HL-60 (cell line): ENCODE results near the gene GOT1.

Experiments
- CTCF ChIP-seq: IDR thresholded peaks from one replicate; pipeline ENCODE4 v1.5.1; 2011; ENCODE audit warnings: low read length, control low read depth, inconsistent platforms; ENCODE audit not compliant: insufficient read depth
- POLR2AphosphoS5 ChIP-seq: IDR thresholded peaks from 2 replicates; pipeline ENCODE4 v1.6.1; 2012; ENCODE audit warnings: low read depth

- TF ChIP-seq CTCF (no peak), POLR2AphosphoS5 (no peak)
Observed at GRCh38 chr10:99438890-99439289, 8.5 kb upstream of the GOT1 start.
